ENCODE measurements around the gene CORO2B.

The CORO2B gene

DNA sequence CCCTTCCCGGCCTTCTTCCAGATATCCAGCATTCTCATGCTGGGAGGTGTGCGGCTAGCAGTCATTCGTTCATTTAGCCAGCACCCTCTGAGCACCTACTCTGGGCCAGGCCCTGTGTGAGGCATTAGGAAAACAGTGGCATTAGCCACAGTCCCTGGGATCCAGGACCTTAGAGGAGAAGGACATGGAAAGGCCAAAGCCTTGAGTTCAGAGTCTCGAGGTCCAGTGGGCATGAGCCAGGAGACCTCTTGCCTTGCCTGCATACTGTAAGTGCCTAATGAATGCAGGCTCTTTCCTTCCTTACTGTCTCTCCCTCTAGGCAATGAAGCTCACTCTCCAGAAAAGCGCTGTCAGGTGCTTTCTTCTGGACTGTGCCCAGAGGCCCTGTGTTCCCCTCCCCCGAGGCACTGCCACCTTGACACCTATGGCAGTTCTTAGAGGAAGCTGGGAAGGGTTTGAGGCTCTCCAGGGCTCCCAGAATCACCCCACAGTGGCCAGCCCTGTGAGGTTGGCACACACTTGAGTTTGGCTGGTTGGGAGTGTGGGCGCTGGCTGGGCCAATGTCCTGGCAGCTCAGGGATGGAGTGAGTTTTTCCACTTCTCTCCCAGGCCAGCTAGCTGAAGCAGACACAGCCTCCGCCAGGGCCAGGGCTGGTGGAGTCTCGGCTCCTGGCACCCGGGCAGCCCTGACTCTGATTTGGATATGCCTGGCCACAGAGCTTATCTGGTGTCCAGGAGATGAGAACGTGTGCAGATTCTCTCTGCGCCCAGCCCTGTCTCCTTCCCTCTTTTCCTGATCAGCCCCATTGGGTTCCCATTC is 5.4 kb downstream of the CORO2B start:
- Histone ChIP-seq H2AFZ (ENCODE audit: low read length) (no peak overlapping the region), H3K9ac (ENCODE audit: low read length) (no peak overlapping the region), H4K20me1 (ENCODE audit: insufficient read depth, low read length) (no peaks in the 10 kb centered on the region), H3K36me3 (replicated peaks; ENCODE audit: insufficient read depth, low read length) (no peaks in the 10 kb centered on the region), H3K27me3 (replicated peaks; ENCODE audit: insufficient read depth, low read length) (no peaks in the 10 kb centered on the region), H3K9me2 (replicated peaks; ENCODE audit: insufficient read depth, low read length) (no peaks in the 10 kb centered on the region), H3K4me1 (ENCODE audit: low read length) (no peaks in the 10 kb centered on the region), H3K27ac (ENCODE audit: low read length) (no peak overlapping the region), H3F3A (ENCODE audit: insufficient read depth, low read length) (no peaks in the 10 kb centered on the region), H3K9me3 (replicated peaks; ENCODE audit: insufficient read depth, low read length) (no peaks in the 10 kb centered on the region), H3K4me3 (ENCODE audit: low read length) (no peak overlapping the region), H3K79me2 (ENCODE audit: low read length) (no peaks in the 10 kb centered on the region), H3K4me2 (ENCODE audit: low read depth, low read length) (no peak overlapping the region)
- TF ChIP-seq EZH2phosphoT487 (IDR thresholded peaks at IDR 0.05; ENCODE audit: low read length) = no peak
- TF ChIP-seq EZH2 (optimal IDR thresholded peaks at IDR 0.05; ENCODE audit: low read depth, low read length) = no peak
- TF ChIP-seq CTCF (IDR thresholded peaks at IDR 0.05; ENCODE audit: low read length) = no peak
- no peak for DNase-seq

DNA sequence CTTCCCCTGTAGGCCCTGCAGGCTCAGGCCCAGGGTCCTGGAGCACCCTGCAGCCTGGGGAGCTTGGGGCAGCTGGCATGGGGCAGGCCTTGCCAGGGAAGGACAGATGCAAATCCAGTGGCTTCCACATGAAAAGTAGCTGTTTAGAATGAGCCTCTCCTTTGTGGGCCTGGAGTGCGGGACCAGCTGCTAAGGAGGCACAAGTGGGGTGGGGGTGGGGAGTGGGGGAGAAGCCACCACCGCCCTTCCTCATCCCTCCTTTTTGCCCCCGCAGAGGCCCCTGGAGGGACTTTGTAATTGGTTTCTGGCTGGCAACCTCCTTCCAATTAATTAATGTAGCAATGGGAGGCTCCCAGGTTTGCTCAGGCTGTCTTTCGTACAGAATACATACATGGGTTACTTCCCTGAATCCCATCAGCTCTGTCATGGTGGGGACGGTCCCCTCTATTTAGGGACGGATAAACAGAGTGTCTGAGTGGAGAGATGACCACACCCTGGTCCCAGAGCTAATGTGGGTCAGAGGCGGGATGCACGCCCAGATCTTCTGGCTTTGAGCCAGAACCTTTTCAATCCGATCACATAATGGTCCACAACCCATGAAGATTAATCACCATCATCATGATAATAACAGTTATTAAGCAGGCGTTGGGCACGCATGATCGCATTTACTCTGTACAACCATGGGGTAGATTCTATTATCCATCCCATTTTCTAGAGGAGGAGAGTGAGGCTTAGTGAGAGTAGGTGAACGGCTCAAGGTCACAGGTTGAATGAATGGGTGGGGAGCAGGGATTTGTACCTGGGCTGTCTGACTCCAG is 6.2 kb downstream of the CORO2B start:
- Histone ChIP-seq H3F3A (ENCODE audit: insufficient read depth, low read length) (no peaks in the 10 kb centered on the region), H3K9me3 (replicated peaks; ENCODE audit: insufficient read depth, low read length) (no peaks in the 10 kb centered on the region), H3K9me2 (replicated peaks; ENCODE audit: insufficient read depth, low read length) (no peaks in the 10 kb centered on the region), H3K4me3 (ENCODE audit: low read length) (no peak overlapping the region), H3K79me2 (ENCODE audit: low read length) (no peaks in the 10 kb centered on the region), H3K36me3 (replicated peaks; ENCODE audit: insufficient read depth, low read length) (no peaks in the 10 kb centered on the region), H3K4me1 (ENCODE audit: low read length) (no peaks in the 10 kb centered on the region), H3K27me3 (replicated peaks; ENCODE audit: insufficient read depth, low read length) (no peaks in the 10 kb centered on the region), H2AFZ (ENCODE audit: low read length) (no peak overlapping the region), H3K27ac (ENCODE audit: low read length) (no peak overlapping the region), H3K4me2 (ENCODE audit: low read depth, low read length) (no peak overlapping the region), H4K20me1 (ENCODE audit: insufficient read depth, low read length) (no peaks in the 10 kb centered on the region), H3K9ac (ENCODE audit: low read length) (no peak overlapping the region)
- no peak for TF ChIP-seq EZH2 (optimal IDR thresholded peaks at IDR 0.05; ENCODE audit: low read depth, low read length)
- TF ChIP-seq CTCF (IDR thresholded peaks at IDR 0.05; ENCODE audit: low read length) = no peak
- TF ChIP-seq EZH2phosphoT487 (IDR thresholded peaks at IDR 0.05; ENCODE audit: low read length) = no peak
- no peak for DNase-seq

DNA sequence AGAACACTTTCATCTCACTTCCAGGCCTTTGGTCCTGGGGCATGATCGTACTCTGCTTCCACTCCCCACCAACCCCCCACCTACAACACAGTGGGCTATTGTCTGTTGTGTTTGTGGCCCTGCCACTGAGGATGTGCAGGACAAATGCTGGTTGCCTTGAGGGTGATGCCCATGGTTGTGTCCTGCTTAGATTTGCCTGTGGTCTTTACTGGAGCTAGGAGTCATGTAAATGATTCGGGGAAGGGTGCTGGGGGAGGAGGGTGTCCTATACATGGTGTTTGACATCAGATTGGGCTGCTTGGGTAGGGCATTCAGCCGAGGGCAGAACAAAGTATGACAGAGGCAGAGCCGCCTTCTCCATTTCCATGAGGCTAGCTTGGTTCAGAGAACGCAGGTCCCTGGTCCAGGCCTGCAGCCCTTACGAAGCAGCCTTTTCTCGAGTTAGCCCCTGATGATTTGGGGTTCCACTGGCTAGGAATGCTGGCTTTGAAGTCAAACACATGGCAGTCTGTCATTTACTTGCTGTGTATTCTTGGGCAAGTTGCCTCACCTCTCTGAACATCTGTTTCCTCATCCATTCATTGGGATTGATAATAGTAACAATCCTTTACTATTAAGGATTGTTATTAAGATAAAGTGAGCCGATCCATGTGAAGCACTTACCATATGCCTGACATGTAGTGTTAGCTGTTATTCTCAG is 6.9 kb downstream of the CORO2B start:
- Histone ChIP-seq H3K9ac (ENCODE audit: low read length) (no peak overlapping the region), H3K36me3 (replicated peaks; ENCODE audit: insufficient read depth, low read length) (no peaks in the 10 kb centered on the region), H3K27ac (ENCODE audit: low read length) (no peak overlapping the region), H3K79me2 (ENCODE audit: low read length) (no peaks in the 10 kb centered on the region), H3K4me2 (ENCODE audit: low read depth, low read length) (no peak overlapping the region), H3K9me3 (replicated peaks; ENCODE audit: insufficient read depth, low read length) (no peaks in the 10 kb centered on the region), H3K4me1 (ENCODE audit: low read length) (no peaks in the 10 kb centered on the region), H3K9me2 (replicated peaks; ENCODE audit: insufficient read depth, low read length) (no peaks in the 10 kb centered on the region), H3F3A (ENCODE audit: insufficient read depth, low read length) (no peaks in the 10 kb centered on the region), H4K20me1 (ENCODE audit: insufficient read depth, low read length) (no peaks in the 10 kb centered on the region), H3K4me3 (ENCODE audit: low read length) (no peak overlapping the region), H3K27me3 (replicated peaks; ENCODE audit: insufficient read depth, low read length) (no peaks in the 10 kb centered on the region), H2AFZ (ENCODE audit: low read length) (no peak overlapping the region)
- no peak for TF ChIP-seq EZH2 (optimal IDR thresholded peaks at IDR 0.05; ENCODE audit: low read depth, low read length)
- no peak for TF ChIP-seq EZH2phosphoT487 (IDR thresholded peaks at IDR 0.05; ENCODE audit: low read length)
- DNase-seq = no peak
